ENCODE results near the gene ILRUN.

GRCh38 chr6:34663831-34664255 lies 32.7 kb downstream of the ILRUN start:
- no peak for TF ChIP-seq EZH2 (IDR thresholded peaks at IDR 0.05)
- TF ChIP-seq POLR2AphosphoS5 (IDR thresholded peaks at IDR 0.05; ENCODE audit: borderline replicate concordance, low read depth, low read length): no peak

Data from SK-N-MC (cell line).